HepG2 (cell line): Measurements from ENCODE around the gene NOL8. TPM values are rescaled to one million over a fixed set of nuclear protein-coding genes. Genes with fewer than 3 reads are reported as not detected.
A peak's percentile ranks its signal among the peaks of the same experiment; 100 is the strongest.

Experiments used
- CENPT ChIP-seq: sonication (generic); formaldehyde crosslinking; IDR thresholded peaks from 2 replicates; pipeline ENCODE4 v1.8.0; 2022; ENCODE audit warnings: low read depth, mild to moderate bottlenecking, moderate library complexity, missing genetic modification reagents
- CHCHD3 ChIP-seq: sonication (generic); formaldehyde crosslinking; IDR thresholded peaks from 2 replicates; pipeline ENCODE4 v1.8.0; 2022; ENCODE audit warnings: mild to moderate bottlenecking, missing genetic modification reagents, moderate library complexity
- HCFC1 ChIP-seq: fragments of 150-350 bp; IDR thresholded peaks from 2 replicates; pipeline ENCODE4 v1.6.1; 2014; ENCODE audit warnings: low read depth, low read length
- ISL2 ChIP-seq: sonication (generic); formaldehyde crosslinking; IDR thresholded peaks from 2 replicates; pipeline ENCODE4 v1.5.0; 2020; ENCODE audit warnings: missing genetic modification reagents
- NFYB ChIP-seq: sonication (generic); formaldehyde crosslinking; IDR thresholded peaks from 2 replicates; pipeline ENCODE4 v1.4.0; 2020; ENCODE audit warnings: missing genetic modification reagents
- NR1H2 ChIP-seq: sonication (generic); formaldehyde crosslinking; IDR thresholded peaks from 2 replicates; pipeline ENCODE4 v1.8.1; 2022; ENCODE audit warnings: low read depth, missing genetic modification reagents, borderline replicate concordance
- PHF20 ChIP-seq: sonication (generic); formaldehyde crosslinking; IDR thresholded peaks from 2 replicates; pipeline ENCODE4 v1.5.0; 2020; ENCODE audit warnings: mild to moderate bottlenecking, missing genetic modification reagents
- RFX3 ChIP-seq: IDR thresholded peaks from 2 replicates; pipeline ENCODE4 v1.6.1; 2016; ENCODE audit warnings: missing biosample characterization, missing genetic modification reagents
- RXRA ChIP-seq: sonication (generic); formaldehyde crosslinking; IDR thresholded peaks from 2 replicates; pipeline ENCODE4 v1.5.1; 2020; ENCODE audit warnings: missing genetic modification reagents
- SMARCC2 ChIP-seq: fragments of 450-650 bp; IDR thresholded peaks from 2 replicates; pipeline ENCODE4 v1.6.1; 2017; ENCODE audit warnings: antibody characterized with exemption, mild to moderate bottlenecking
- SRSF9 ChIP-seq: fragments of 200-400 bp; formaldehyde crosslinking; IDR thresholded peaks from 2 replicates; pipeline ENCODE4 v1.6.1; 2018; ENCODE audit warnings: borderline replicate concordance, mild to moderate bottlenecking, low read depth, low read length; ENCODE audit not compliant: insufficient read depth, poor library complexity, severe bottlenecking
- TBX3 ChIP-seq: fragments of 450-650 bp; IDR thresholded peaks from 2 replicates; pipeline ENCODE4 v1.6.1; 2017; ENCODE audit warnings: antibody characterized with exemption, mild to moderate bottlenecking, inconsistent platforms, borderline replicate concordance
- TGIF2 ChIP-seq: IDR thresholded peaks from 2 replicates; pipeline ENCODE4 v1.6.1; 2016; ENCODE audit warnings: control low read depth, missing compliant biosample characterization
- XRCC5 ChIP-seq: fragments of 200-400 bp; formaldehyde crosslinking; optimal IDR thresholded peaks from 2 replicates; pipeline ENCODE3; 2017; ENCODE audit warnings: mild to moderate bottlenecking, low read length
- ZBTB20 ChIP-seq: sonication (generic); formaldehyde crosslinking; IDR thresholded peaks from 2 replicates; pipeline ENCODE4 v1.8.1; 2023; ENCODE audit warnings: missing genetic modification reagents, low read depth, mild to moderate bottlenecking, borderline replicate concordance
- ZMYM3 ChIP-seq: sonication (generic); formaldehyde crosslinking; IDR thresholded peaks from 2 replicates; pipeline ENCODE4 v1.5.1; 2020; ENCODE audit warnings: mild to moderate bottlenecking, missing genetic modification reagents
- ZNF225 ChIP-seq: sonication (generic); formaldehyde crosslinking; IDR thresholded peaks from 2 replicates; pipeline ENCODE4 v1.4.0; 2020; ENCODE audit warnings: mild to moderate bottlenecking, missing genetic modification reagents
- ZNF292 ChIP-seq: sonication (generic); formaldehyde crosslinking; IDR thresholded peaks from 2 replicates; pipeline ENCODE4 v1.8.1; 2022; ENCODE audit warnings: mild to moderate bottlenecking, low read depth, missing genetic modification reagents, borderline replicate concordance
- ZNF34 ChIP-seq: sonication (generic); formaldehyde crosslinking; IDR thresholded peaks from 2 replicates; pipeline ENCODE4 v1.4.0; 2020; ENCODE audit warnings: mild to moderate bottlenecking, missing genetic modification reagents, borderline replicate concordance
- ZNF678 ChIP-seq: sonication (generic); formaldehyde crosslinking; IDR thresholded peaks from 2 replicates; pipeline ENCODE4 v1.4.0; 2020; ENCODE audit warnings: mild to moderate bottlenecking, missing genetic modification reagents
- polyA plus RNA-seq, 8 experiments: library from polyadenylated mRNA; depleted of rRNA in 3 of 8; stranded (reverse) in 7 of 8; unstranded in 1 of 8; fragments of >200 nt; fragmentation: Illumina TruSeq in 4 of 8; extraction: Trizol in 4 of 8; gene quantifications; 2 replicates each; pipeline versions ENCODE4 v1.2.1 to v1.2.3, GENCODE V29; 2011 to 2016; ENCODE audit warnings: low read depth in 4 of 8, missing spikeins in 1 of 8, mixed read lengths in 1 of 8; ENCODE audit not compliant: insufficient read depth in 1 of 8
- total RNA-seq, 5 experiments: library from RNA; depleted of rRNA; stranded (reverse); fragments of >200 nt; fragmentation: Illumina TruSeq; extraction: Trizol; gene quantifications; 2 replicates each; pipeline ENCODE4 v1.2.3, GENCODE V29; 2016; ENCODE audit warnings: low read depth in 1 of 5
- TF ChIP-seq, protein P1 (sequence below): sonication (generic); formaldehyde crosslinking; IDR thresholded peaks from 2 replicates; pipeline ENCODE4 v1.8.1; 2023; ENCODE audit warnings: mild to moderate bottlenecking, missing genetic modification reagents
- TF ChIP-seq, protein P2 (sequence below): sonication (generic); formaldehyde crosslinking; IDR thresholded peaks from 2 replicates; pipeline ENCODE4 v1.4.0; 2020; ENCODE audit warnings: mild to moderate bottlenecking, missing genetic modification reagents
- TF ChIP-seq, protein P3 (sequence below): sonication (generic); formaldehyde crosslinking; IDR thresholded peaks from 2 replicates; pipeline ENCODE4 v1.5.0; 2020; ENCODE audit warnings: missing genetic modification reagents

The NOL8 gene
- total and polyA plus RNA-seq, 2 of the 13 experiments (the other 11 are each of a cell fraction or from before 2014, with no cell fraction given) = 12.8 to 36.3 TPM

DNA sequence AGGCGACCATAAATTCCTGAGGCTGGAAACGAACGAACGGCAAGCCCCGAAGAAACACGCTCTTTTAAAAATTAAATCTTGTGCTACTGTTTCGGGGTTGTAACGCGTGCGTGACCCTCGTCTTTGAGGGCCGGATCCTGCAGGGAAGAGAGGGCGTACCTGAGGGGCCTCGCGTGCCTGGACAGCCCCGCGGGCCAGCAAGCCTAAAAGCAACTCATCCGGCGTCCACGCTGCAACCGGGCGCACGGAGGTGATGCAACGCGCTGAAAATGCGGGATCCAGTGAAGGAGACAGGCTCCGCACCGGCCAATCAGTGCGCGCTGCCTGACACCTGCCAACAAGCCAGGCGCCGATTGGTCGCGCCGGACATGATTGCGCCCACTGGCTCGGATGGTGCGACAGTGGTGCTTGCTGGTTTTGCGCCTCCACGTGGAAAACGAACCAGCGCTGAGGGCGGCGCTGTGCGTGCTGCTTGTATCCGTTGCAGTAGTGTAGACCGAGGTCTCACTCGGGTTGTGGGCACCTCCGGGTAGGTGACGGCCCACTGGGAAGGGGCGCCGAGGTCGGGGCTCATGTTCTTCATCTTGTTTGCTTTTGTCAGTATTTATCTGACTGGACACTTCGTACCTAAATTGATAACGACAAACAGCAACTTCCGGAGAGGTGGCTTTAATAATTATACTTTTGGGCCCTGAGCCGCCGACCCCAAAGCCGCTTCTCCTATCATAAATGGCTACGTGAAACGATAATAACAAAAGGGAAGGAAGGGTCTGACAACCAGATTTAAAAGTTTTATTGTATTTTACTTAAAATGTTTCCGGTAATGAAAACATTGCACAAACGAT is 31.5 kb downstream of the NOL8 start, which contains the start of gene IARS1 (continued):
- TF ChIP-seq, protein P1, sequence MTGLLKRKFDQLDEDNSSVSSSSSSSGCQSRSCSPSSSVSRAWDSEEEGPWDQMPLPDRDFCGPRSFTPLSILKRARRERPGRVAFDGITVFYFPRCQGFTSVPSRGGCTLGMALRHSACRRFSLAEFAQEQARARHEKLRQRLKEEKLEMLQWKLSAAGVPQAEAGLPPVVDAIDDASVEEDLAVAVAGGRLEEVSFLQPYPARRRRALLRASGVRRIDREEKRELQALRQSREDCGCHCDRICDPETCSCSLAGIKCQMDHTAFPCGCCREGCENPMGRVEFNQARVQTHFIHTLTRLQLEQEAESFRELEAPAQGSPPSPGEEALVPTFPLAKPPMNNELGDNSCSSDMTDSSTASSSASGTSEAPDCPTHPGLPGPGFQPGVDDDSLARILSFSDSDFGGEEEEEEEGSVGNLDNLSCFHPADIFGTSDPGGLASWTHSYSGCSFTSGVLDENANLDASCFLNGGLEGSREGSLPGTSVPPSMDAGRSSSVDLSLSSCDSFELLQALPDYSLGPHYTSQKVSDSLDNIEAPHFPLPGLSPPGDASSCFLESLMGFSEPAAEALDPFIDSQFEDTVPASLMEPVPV (CRISPR knock-in tag) = peak; percentile 97
- TF ChIP-seq CHCHD3 (CRISPR knock-in tag) (peak; percentile 67; the same call in 1 of the 2 replicates), ZNF678 (CRISPR knock-in tag) (0 out of 2 replicates have a peak, but pooled peaks have one; percentile 65), NR1H2 (CRISPR knock-in tag) (no peak; the same call in 1 of the 2 replicates), HCFC1 (peak; percentile 62), SMARCC2 (no peak), PHF20 (peak; percentile 92), CENPT (CRISPR knock-in tag) (no peak), SRSF9 (no peak), ZNF292 (CRISPR knock-in tag) (peak; percentile 93), ISL2 (CRISPR knock-in tag) (peak; percentile 88), ZBTB20 (peak; percentile 70), ZNF34 (CRISPR knock-in tag) (no peak; the same call in 1 of the 2 replicates), RXRA (CRISPR knock-in tag) (peak; percentile 78), ZMYM3 (CRISPR knock-in tag) (no peak; the same call in 1 of the 2 replicates), ZNF225 (peak; percentile 89), TGIF2 (peak; percentile 97), NFYB (CRISPR knock-in tag) (peak; percentile 100), RFX3 (no peak), TBX3 (peak; percentile 12; the same call in 1 of the 2 replicates), XRCC5 (peak; percentile 77)
- TF ChIP-seq, protein P2, sequence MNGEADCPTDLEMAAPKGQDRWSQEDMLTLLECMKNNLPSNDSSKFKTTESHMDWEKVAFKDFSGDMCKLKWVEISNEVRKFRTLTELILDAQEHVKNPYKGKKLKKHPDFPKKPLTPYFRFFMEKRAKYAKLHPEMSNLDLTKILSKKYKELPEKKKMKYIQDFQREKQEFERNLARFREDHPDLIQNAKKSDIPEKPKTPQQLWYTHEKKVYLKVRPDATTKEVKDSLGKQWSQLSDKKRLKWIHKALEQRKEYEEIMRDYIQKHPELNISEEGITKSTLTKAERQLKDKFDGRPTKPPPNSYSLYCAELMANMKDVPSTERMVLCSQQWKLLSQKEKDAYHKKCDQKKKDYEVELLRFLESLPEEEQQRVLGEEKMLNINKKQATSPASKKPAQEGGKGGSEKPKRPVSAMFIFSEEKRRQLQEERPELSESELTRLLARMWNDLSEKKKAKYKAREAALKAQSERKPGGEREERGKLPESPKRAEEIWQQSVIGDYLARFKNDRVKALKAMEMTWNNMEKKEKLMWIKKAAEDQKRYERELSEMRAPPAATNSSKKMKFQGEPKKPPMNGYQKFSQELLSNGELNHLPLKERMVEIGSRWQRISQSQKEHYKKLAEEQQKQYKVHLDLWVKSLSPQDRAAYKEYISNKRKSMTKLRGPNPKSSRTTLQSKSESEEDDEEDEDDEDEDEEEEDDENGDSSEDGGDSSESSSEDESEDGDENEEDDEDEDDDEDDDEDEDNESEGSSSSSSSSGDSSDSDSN = peak; percentile 88
- TF ChIP-seq, protein P3, sequence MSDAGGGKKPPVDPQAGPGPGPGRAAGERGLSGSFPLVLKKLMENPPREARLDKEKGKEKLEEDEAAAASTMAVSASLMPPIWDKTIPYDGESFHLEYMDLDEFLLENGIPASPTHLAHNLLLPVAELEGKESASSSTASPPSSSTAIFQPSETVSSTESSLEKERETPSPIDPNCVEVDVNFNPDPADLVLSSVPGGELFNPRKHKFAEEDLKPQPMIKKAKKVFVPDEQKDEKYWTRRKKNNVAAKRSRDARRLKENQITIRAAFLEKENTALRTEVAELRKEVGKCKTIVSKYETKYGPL (CRISPR knock-in tag) = peak; percentile 78; the same call in 1 of the 2 replicates
